T-helper 1 cell (primary cell): ENCODE results near the gene GLYR1.

ENCODE experiments used
- DNase-seq, 5 donors: peaks; one replicate each; pipeline ENCODE4 v3.0.0-alpha.2; 2012 to 2020

GLYR1 gene

DNA sequence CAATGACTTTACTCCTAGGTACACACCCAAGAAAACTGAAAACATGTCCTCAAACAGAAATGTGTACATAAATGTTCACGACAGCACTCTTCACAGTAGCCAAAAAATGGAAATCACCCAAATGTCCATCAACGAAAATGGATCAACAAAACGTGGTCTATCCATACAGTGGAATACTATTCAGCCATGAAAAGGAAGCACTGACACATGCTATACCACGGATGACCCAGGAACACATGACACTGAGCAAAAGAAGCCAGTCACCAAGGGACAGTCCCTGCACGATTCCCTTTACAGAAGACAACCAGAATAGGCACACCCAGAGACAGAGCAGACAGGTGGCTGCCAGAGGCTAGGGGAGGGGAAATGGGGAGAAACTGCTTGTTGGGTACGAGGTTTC lies 91.4 kb downstream of the GLYR1 start:
- DNase-seq = no peak

DNA sequence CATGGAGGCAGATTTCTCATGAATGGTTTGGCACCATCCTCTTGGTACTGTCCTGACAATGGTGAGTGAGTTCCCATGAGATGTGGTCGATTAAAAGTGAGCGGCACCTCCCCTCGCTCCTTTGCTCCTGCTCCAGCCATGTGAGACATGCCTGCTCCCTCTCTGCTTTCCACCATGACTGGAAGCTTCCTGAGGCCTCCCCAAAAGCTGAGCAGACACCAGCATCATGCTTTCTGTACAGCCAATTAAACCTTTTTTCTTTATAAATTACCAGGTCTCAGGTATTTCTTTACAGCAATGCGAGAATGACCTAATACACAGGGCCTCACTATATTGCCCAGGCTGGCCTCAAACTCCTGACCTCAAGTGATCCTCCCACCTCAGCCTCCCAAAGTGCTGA lies 92.2 kb downstream of the GLYR1 start:
- DNase-seq = no peak

DNA sequence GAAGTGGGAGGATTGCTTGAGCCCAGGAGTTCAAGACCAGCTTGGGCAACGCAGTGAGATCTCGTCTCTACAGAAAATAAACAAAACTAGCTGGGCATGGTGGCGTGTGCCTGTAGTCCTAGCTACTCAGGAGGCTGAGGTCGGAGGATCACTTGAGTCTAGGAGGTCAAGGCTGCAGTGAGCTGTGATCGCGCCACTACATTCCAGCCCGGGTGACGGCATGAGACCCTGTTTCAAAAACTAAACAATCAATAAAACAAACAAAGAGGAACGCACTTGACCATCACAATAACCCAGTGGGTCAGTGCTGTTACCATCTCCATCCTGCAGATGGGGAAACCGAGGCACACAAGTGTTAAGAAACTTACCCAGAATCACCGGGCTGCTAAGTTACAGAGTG lies 93.9 kb downstream of the GLYR1 start:
- DNase-seq = no peak
